K562 treated with DMSO at 1 percent for 12 hours (cell line): Measurements from ENCODE around the gene MXRA5. TPM values are rescaled to one million over a fixed set of nuclear protein-coding genes. Genes with fewer than 3 reads are reported as not detected.

ENCODE experiments used
- total RNA-seq: library from RNA; unstranded; fragments of 300-600 nt; gene quantifications from 2 replicates; pipeline ENCODE4 v1.2.3, GENCODE V29; 2022; ENCODE audit not compliant: insufficient read depth

Gene MXRA5, protein sequence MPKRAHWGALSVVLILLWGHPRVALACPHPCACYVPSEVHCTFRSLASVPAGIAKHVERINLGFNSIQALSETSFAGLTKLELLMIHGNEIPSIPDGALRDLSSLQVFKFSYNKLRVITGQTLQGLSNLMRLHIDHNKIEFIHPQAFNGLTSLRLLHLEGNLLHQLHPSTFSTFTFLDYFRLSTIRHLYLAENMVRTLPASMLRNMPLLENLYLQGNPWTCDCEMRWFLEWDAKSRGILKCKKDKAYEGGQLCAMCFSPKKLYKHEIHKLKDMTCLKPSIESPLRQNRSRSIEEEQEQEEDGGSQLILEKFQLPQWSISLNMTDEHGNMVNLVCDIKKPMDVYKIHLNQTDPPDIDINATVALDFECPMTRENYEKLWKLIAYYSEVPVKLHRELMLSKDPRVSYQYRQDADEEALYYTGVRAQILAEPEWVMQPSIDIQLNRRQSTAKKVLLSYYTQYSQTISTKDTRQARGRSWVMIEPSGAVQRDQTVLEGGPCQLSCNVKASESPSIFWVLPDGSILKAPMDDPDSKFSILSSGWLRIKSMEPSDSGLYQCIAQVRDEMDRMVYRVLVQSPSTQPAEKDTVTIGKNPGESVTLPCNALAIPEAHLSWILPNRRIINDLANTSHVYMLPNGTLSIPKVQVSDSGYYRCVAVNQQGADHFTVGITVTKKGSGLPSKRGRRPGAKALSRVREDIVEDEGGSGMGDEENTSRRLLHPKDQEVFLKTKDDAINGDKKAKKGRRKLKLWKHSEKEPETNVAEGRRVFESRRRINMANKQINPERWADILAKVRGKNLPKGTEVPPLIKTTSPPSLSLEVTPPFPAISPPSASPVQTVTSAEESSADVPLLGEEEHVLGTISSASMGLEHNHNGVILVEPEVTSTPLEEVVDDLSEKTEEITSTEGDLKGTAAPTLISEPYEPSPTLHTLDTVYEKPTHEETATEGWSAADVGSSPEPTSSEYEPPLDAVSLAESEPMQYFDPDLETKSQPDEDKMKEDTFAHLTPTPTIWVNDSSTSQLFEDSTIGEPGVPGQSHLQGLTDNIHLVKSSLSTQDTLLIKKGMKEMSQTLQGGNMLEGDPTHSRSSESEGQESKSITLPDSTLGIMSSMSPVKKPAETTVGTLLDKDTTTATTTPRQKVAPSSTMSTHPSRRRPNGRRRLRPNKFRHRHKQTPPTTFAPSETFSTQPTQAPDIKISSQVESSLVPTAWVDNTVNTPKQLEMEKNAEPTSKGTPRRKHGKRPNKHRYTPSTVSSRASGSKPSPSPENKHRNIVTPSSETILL (N-terminal part only)
- not detected in 2 replicates for total RNA-seq

DNA sequence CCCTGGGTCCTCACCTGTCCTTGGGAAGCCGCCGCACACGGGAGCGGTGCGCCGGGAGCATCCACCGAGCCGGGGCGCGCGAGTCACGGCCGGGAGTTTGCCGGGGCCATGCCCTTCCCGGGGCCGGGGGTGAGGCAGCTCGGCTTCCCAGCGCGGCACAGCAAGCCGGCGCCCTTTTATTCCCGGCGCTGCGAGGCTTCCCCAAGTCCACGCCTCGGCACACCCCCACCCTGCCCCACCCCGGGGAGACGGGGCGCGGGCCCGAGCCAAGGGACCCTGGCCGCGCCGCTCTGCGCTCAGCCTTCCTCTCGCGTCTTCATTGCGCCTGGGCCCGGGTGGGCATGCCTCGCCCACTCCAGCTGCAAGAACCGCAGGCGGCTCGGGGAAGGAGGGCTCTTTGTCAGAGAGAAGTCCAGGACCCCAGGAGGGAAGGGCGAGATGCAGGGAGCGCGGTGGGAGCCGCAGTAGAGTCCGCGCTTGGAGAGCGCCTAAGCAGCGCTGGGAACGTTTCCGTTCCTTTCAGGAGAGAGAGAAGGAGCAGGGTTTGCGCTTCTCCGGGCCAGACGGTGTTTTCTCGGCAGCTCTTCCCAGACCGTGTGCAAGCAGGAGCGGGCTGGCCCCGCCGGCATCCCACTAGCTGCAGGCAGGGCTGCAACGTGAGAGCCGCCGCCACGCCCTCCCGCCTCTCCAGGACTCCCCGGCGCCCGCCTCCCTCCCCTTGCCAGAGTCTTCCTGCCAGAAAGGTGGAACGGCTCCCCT lies at the start of gene MXRA5:
Gene MXRA5, minus strand, starts transcription at position 152 of the 759 bp plus-strand sequence. CDS start 2,819 bp downstream, outside the sequence.

